Stimulated activated CD4-positive, alpha-beta T cell treated with anti-CD3 and anti-CD28 coated beads, Interleukin-1b, Interleukin-23, amount 100 ng/mL, for 4 hours (primary cell): ENCODE results near the gene DNAI4.
"Not testable (repeated sequence)": the region's sequence is repeated elsewhere in the genome, so short reads cannot be mapped to it uniquely, and the experiment has no call there.

ENCODE experiments used
- DNase-seq, 2 donors: peaks; one replicate each; pipeline ENCODE4 v3.0.0-alpha.2; 2020; ENCODE audit warnings: low read depth in 2 of 2

DNAI4 gene

DNA sequence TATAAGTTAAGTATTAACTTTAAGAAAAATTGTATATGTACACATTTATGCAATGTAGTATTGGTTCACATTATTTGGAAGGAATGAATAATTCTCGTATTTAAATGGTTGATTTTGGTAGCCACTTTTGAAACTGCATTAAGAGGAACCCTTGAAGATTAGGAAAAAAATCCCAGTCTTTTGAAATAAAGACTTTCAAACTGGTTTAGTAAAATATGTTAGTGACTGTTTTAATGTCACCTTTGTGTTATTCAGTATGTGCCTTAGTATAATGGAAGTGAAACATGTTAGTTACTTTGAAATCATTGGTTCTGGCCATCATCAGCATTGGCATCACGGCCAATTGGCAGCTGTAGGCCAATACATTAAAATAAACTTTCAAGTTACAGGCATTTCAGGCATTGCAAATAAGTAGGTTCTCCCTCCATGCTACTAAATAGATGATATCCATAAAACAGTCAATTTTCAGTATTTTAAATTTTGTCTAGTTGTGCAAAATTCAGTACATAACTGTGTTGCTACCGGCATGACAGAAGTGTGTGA is 4.6 kb upstream of the DNAI4 start:
- no peak for DNase-seq

GRCh38 chr1:66927528-66927927 is 2.9 kb upstream of the DNAI4 start:
- no peak for DNase-seq

DNA sequence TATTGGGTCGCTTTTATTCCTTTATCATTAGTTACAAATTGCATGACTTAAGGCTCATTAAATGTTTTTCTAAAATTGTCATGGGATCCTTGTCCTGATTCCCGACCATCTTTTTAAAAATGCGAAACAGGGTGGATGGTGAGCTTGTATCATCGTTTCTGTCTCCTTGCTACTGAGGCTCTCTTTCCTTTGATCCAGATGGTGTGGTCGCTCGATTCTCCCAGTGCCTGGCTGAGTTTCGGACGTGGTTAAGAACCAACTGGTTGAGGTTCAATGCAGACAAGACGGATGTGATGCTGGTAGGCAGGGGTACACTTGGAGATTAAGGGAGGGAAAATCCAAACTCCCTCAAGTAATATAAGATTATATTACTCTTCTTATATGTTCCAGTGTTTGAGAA is 1.3 kb upstream of the DNAI4 start:
- no peak for DNase-seq

DNA sequence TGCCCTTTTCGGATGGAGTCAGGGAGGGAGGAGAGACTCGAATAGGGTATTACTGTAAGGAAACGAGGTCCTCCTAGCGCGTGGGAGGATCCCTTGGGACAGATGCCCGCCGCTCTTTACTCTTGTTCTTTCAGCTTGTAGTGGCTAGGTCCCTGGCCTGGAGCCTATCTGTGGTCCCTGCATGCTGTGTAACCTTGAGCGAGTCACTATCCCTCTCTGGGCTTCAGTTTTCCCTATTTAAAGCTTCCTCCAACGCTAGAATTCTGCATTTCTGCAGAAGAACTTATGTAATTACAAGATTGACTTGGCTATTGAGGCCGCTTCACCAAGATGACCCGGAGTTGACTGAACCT is 878 bp upstream of the DNAI4 start:
- DNase-seq, result no peak

- no peak for DNase-seq
Measured at GRCh38 chr1:66920543-66920942, 4.1 kb downstream of the DNAI4 start.

DNA sequence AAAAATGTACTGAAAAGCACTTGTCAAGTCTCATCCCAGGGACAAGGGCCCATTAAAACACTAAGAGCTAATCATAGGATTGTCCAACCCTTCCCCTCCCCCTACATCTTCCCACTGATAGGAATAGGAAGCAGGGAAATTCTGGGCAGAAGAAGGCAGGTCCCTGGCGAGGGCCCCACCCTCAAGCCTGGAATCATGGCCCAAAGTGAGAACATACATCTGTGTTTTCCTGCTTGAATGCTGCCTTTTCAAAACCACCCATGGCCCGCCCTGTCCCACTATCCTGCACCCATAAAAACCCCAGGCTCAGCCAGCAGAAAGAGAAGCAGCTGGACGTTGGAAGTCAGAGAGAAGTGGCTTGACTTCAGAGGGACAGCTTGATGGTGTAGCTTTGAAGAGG is 4.8 kb downstream of the DNAI4 start:
- DNase-seq, result no peak

DNA sequence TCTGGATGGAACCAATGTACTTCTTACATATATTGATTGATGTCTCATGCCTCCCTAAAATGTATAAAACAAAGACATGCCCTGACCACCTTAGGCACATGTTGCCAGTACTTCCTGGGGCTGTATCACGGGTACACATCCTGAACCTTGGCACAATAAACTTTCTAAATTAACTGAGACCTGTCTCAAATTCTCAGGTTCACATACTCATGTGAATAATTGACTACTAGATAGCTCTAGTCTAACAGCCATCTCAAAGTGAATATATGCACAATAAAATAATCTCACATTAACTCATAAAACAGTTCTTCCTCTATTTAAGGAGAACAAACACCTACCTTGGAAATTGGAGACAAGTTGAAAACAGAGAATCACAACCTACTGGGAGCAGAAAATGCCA is 5.6 kb downstream of the DNAI4 start:
- no peak for DNase-seq

- no peak for DNase-seq
Measured at GRCh38 chr1:66917476-66917875, 7.2 kb downstream of the DNAI4 start.

GRCh38 chr1:66916320-66916719 is 8.3 kb downstream of the DNAI4 start:
- no peak for DNase-seq

DNA sequence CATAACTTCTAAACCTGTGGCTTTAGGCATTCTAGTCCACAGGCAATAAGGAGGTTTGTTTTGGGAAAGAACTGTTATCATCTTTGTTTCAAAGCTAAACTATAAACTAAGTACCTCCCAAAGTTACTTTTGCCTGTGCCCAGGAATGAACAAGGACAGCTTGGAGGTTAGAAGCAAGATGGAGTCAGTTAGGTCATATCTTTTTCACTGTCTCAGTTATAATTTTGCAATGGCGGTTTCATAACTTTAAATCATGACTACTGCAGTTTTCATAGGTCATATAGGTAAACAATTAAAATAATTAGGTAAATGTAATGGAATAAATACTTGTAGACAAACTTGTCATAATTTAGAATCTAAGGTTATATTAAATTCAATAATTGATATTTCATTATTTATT is 9.5 kb downstream of the DNAI4 start:
- not testable (repeated sequence) for DNase-seq

DNA sequence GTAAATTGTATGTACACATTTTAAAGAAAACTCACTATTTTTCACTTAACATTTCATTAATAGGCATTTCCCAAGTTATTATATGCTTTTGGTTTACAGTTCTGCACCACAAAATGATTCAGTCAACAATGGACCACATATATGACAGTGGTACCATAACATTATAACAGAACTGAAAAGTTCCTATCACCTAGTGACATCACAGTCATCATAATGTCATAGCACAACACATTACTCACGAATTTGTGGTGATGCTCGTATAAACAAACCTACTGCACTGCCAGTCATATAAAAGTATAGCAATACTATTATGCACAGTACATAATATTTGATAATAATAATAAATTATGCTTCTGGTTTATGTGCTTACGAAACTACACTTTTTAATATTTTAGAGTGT is 30.9 kb downstream of the DNAI4 start:
- no peak for DNase-seq

GRCh38 chr1:66890621-66891020 is 34.0 kb downstream of the DNAI4 start:
- DNase-seq, result no peak

DNA sequence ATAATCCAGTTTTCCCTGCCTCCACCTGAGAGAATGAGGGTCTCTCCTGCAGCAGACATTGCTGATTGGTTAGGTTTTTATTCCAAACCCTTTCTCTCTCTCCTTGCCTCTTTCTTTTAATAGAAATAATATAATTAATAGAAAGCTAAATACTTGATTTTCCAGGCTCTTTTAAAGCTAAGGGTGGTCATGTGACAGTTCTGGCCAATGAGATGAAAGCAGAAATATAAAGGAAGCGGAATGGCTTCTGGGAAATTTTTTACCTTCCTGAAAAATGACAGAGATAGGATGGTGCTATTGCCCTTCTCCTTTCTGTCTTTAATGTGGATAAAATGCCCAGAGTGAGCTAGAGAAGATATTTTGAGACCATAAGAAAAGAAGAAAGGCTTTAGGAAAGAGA is 35.6 kb downstream of the DNAI4 start:
- no peak for DNase-seq

GRCh38 chr1:66876664-66877063 is 48.0 kb downstream of the DNAI4 start:
- DNase-seq, result no peak

- no peak for DNase-seq
Measured at GRCh38 chr1:66873111-66873510, 51.5 kb downstream of the DNAI4 start.

DNA sequence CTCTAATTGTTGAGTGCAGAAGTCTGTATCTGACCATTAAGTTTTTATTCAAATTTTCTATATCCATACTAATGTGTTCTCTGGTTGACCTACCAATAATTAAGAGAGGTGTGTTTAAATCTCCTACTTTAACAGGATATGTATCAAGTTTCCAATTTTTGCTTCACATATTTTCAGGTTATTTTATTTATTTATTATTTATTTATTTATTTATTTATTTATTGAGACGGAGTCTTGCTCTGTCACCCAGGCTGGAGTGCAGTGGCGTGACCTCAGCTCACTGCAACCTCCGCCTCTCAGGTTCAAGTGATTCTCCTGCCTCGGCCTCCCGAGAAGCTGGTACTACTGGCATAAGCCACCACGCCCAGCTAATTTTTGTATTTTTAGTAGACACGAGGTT is 52.6 kb downstream of the DNAI4 start:
- DNase-seq, result not testable (repeated sequence)

- no peak for DNase-seq
Measured at GRCh38 chr1:66867501-66867900, 57.2 kb downstream of the DNAI4 start.

DNA sequence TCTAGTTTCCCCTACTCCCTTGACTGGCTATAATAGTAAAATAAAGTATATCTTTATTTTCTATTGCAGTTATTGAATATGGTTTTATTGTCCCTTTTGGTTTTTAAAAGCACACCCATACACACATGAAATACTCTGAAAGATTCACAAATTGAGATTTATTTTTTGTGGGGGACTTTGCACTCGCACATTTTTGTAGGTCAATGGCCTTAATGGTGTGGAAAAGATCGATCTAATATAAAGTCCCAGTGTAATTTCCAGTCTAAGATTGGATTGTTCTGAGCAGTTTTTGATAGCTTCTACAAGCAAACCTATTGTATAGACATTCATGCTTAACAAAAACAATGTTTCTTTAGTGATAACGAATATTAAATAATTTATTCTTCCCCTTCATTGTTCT is 64.1 kb downstream of the DNAI4 start:
- DNase-seq, result no peak

- DNase-seq, result no peak
Measured at GRCh38 chr1:66853379-66853778, 71.3 kb downstream of the DNAI4 start.

DNA sequence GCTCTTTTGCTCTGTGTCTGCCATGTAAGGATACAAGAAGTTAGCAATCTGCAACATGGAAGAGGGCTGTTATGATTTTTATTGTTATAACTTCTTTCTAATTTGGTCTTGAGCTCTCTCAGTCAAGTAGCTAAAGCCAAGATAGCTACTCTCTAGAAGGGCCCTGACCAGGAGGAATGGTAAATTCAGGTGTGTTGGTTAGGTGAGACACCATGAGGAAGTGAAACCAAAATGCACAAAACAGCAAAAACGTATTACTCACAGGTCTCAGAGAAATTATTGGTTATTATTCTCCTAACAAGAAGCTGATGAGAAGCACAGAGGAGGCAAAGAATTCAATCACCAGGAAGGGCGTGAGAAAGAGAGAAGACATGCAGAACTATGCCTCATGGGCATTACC is 71.8 kb downstream of the DNAI4 start:
- DNase-seq, result no peak

GRCh38 chr1:66850989-66851388 is 73.7 kb downstream of the DNAI4 start:
- DNase-seq, result no peak

DNA sequence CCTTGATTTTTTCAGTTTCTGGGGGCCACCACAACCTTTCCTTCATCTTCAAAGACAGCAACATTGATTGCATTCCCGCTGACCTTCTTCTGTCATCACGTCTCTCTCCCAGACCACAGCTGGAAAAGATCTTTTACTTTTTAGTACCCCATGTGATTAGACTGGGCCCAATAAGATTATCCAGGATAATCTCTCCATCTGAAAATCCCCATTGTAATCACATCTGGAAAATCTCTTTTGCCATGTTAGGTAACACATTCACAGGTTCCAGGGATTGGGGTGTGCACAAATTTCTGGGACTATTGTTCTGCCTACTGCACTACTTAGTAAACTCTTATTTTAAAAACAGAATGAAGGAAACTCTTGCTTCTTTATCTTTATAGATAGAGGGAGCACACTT is 76.5 kb downstream of the DNAI4 start:
- DNase-seq, result no peak

- no peak for DNase-seq
Measured at GRCh38 chr1:66840929-66841328, 83.7 kb downstream of the DNAI4 start.

DNA sequence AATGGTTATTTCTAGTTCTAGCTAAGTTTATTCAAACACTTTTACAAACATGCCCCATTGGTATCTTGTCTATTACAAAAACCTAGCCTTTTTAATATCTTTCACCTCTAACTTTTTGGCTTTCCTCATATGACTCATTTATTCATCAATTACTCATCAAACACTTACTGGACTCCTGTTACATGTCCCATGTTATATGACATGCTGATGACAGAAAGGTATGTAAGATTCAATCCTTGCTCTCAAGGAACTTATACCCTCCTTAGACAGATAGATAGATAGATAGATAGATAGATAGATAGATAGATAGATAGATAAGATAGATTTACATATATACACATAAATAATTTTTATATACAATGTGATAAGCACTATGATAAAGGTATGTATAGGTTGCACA is 89.7 kb downstream of the DNAI4 start:
- DNase-seq, result no peak

- no peak for DNase-seq
Measured at GRCh38 chr1:66833112-66833511, 91.5 kb downstream of the DNAI4 start.
